ENCODE measurements around the gene DSCAML1.
"Not testable (repeated sequence)": the region's sequence is repeated elsewhere in the genome, so short reads cannot be mapped to it uniquely, and the experiment has no call there.

Gene DSCAML1

DNA sequence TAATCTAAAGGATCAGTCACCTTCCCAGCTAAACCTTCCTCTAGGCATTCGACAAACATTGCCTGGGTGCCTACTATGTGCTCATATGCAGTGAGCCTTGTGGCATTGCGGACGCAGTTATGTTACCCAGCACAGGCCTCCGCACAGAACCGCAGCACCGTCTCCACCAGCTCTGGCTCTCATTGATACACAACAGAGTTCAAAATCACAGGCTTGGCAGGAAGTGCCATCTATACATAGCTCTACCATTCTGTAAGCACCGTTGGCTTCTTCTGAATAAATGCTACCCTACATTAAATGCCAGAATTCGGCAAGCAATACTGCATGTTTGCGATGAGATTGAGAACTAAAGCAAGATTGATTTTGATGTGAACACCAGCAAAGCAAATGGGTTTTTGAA is 31.0 kb downstream of the DSCAML1 start:
- Histone ChIP-seq H3K36me3 (no peaks in the 10 kb centered on the region), H3K4me3 (no peak overlapping the region), H3K27me3 (peaks cover 0 to 25% of the 10 kb centered on the region in 2 donors), H3K4me1 (no peaks in the 10 kb centered on the region), H3K9me3 (no peaks in the 10 kb centered on the region), H3K27ac (no peak overlapping the region)
- intact Hi-C loops (cut with DNase I; ENCODE audit: low total_unique reads), result no loop called here
- no peak for TF ChIP-seq CTCF (IDR thresholded peaks at IDR 0.05)
- DNase-seq, result no peak

DNA sequence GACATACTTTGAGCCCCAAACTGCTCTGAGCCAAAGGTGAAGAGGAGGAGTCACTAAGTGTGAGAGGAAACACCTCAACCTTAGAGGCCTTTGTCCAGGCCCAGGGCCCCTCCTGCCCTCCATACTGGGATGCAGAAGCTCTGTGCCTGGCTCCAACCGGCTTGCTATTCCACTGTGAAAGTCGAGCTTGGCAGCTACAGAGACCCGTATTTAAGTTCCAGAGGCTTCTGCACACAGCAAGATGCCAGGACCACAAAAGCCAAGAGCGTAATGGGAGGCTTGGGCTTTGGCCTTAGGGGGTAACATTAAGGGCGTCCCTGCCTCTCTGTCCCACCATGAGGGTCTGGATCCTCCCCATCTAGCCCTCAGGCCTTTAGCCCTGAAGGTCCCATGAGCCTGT is 31.9 kb downstream of the DSCAML1 start:
- Histone ChIP-seq H3K4me1 (no peaks in the 10 kb centered on the region), H3K27me3 (peaks cover 0 to 25% of the 10 kb centered on the region in 2 donors), H3K36me3 (no peaks in the 10 kb centered on the region), H3K9me3 (no peaks in the 10 kb centered on the region), H3K4me3 (no peak overlapping the region), H3K27ac (no peak overlapping the region)
- TF ChIP-seq CTCF (IDR thresholded peaks at IDR 0.05), result no peak
- DNase-seq, result no peak
- intact Hi-C loops (cut with DNase I; ENCODE audit: low total_unique reads), result no loop called here

DNA sequence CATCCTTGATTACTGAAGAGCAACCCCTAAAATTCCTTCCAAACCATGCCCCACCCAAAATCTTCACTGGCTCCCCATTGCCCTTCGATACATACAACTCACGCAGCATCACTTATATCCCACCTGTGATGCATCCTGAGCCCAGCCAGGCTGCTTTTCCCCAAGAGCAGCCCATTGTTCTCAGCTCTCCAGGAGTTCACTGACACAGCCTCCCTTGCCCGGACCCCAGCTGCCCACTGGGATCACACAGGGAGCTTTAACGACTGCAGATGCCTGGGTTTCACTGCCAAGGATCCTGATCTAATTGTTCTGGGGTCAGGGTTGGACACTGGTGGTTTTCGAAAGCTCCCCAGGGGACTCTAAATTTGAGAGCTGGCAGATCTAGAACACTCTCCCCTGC is 33.6 kb downstream of the DSCAML1 start:
- H3K4me1 ChIP-seq; H3K27ac ChIP-seq; DNase-seq; H3K36me3 ChIP-seq; H3K4me3 ChIP-seq; H3K9me3 ChIP-seq; intact Hi-C loops (cut with DNase I; ENCODE audit: low total_unique reads): not testable (repeated sequence)
- peaks cover 0 to 29% of the 10 kb centered on the region in 2 donors for H3K27me3 ChIP-seq

DNA sequence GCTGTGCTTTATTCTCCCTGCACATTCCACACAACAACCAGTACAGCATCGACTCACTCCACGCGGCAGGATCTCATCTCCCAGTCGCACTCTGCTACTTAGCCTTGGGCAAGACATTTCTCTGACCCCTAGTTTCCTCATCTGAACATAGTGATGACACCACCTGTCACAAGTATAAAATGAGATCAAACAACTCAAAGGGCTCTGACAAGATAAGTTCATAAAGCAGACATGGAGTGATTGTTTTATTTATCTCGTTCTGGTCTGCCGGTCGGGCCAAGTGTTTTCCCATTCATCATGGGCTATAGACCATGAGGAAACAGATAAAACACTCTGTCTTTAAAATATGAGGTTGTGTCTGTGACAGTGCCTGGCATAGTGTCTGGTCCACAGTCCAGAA is 35.0 kb downstream of the DSCAML1 start:
- intact Hi-C loops (cut with DNase I; ENCODE audit: low total_unique reads), result no loop called here
- peaks cover 0 to 29% of the 10 kb centered on the region in 2 donors for H3K27me3 ChIP-seq
- no peak overlapping the region for H3K27ac ChIP-seq
- TF ChIP-seq CTCF (IDR thresholded peaks at IDR 0.05), result no peak
- no peaks in the 10 kb centered on the region for H3K9me3 ChIP-seq
- DNase-seq, result no peak
- no peaks in the 10 kb centered on the region for H3K4me1 ChIP-seq
- no peaks in the 10 kb centered on the region for H3K36me3 ChIP-seq
- H3K4me3 ChIP-seq, result no peak overlapping the region

- Histone ChIP-seq H3K9me3 (no peaks in the 10 kb centered on the region), H3K27ac (no peak overlapping the region), H3K4me1 (no peaks in the 10 kb centered on the region), H3K27me3 (peaks cover 0 to 22% of the 10 kb centered on the region in 2 donors), H3K36me3 (no peaks in the 10 kb centered on the region), H3K4me3 (no peak overlapping the region)
- intact Hi-C loops (cut with DNase I; ENCODE audit: low total_unique reads), result no loop called here
- no peak for TF ChIP-seq CTCF (IDR thresholded peaks at IDR 0.05)
- no peak for DNase-seq
Observed at GRCh38 chr11:117759305-117759704, 37.7 kb downstream of the DSCAML1 start.

- H3K36me3 ChIP-seq, result no peaks in the 10 kb centered on the region
- H3K4me3 ChIP-seq, result no peak overlapping the region
- DNase-seq, result no peak
- no peak overlapping the region for H3K27ac ChIP-seq
- H3K27me3 ChIP-seq, result peaks cover 0 to 8% of the 10 kb centered on the region in 2 donors
- intact Hi-C loops (cut with DNase I; ENCODE audit: low total_unique reads), result no loop called here
- TF ChIP-seq CTCF (IDR thresholded peaks at IDR 0.05), result no peak
- H3K9me3 ChIP-seq, result no peaks in the 10 kb centered on the region
- no peaks in the 10 kb centered on the region for H3K4me1 ChIP-seq
Observed at GRCh38 chr11:117754030-117754429, 43.0 kb downstream of the DSCAML1 start.
